Stimulated activated CD8-positive, alpha-beta memory T cell treated with anti-CD3 and anti-CD28 coated beads, Interleukin-4, amount 100 ng/mL, for 24 hours (primary cell): ENCODE data around the gene ROPN1B.
A peak's percentile ranks its signal among the peaks of the same experiment; 100 is the strongest.
"Not testable (repeated sequence)": the region's sequence is repeated elsewhere in the genome, so short reads cannot be mapped to it uniquely, and the experiment has no call there.

ENCODE experiments used
- DNase-seq: peaks from one replicate; pipeline ENCODE4 v3.0.0-alpha.2; 2020; ENCODE audit warnings: low read depth

ROPN1B gene

GRCh38 chr3:125958511-125959316, 10.3 kb upstream of the ROPN1B start:
- DNase-seq, result no peak

- no peak for DNase-seq
Measured at GRCh38 chr3:125959317-125960065, 9.5 kb upstream of the ROPN1B start.

- no peak for DNase-seq
Measured at GRCh38 chr3:125960066-125960424, 8.9 kb upstream of the ROPN1B start.

GRCh38 chr3:125960456-125961288, 8.3 kb upstream of the ROPN1B start:
- DNase-seq, result no peak

GRCh38 chr3:125961289-125961589, 7.7 kb upstream of the ROPN1B start:
- no peak for DNase-seq

GRCh38 chr3:125963834-125964233, 5.1 kb upstream of the ROPN1B start:
- not testable (repeated sequence) for DNase-seq

- DNase-seq, result no peak
Measured at GRCh38 chr3:125965505-125965904, 3.5 kb upstream of the ROPN1B start.

GRCh38 chr3:125967156-125967555, 1.8 kb upstream of the ROPN1B start:
- DNase-seq, result no peak

- not testable (repeated sequence) for DNase-seq
Measured at GRCh38 chr3:125968121-125968520, 857 bp upstream of the ROPN1B start.

- not testable (repeated sequence) for DNase-seq
Measured at GRCh38 chr3:125971997-125972944, 3.3 kb downstream of the ROPN1B start.

- DNase-seq, result not testable (repeated sequence)
Measured at GRCh38 chr3:125975245-125976002, 6.4 kb downstream of the ROPN1B start.

- not testable (repeated sequence) for DNase-seq
Measured at GRCh38 chr3:125976003-125976390, 7.0 kb downstream of the ROPN1B start.

- not testable (repeated sequence) for DNase-seq
Measured at GRCh38 chr3:125977104-125977503, 8.1 kb downstream of the ROPN1B start.

- not testable (repeated sequence) for DNase-seq
Measured at GRCh38 chr3:125984951-125985350, 16.0 kb downstream of the ROPN1B start.

- peak; percentile 47 for DNase-seq
Measured at GRCh38 chr3:125990253-125990970, 21.4 kb downstream of the ROPN1B start.

GRCh38 chr3:125996751-125997150, 27.8 kb downstream of the ROPN1B start:
- not testable (repeated sequence) for DNase-seq

- no peak for DNase-seq
Measured at GRCh38 chr3:126002189-126002588, 33.2 kb downstream of the ROPN1B start.

GRCh38 chr3:126003447-126004190, 34.6 kb downstream of the ROPN1B start:
- no peak for DNase-seq

GRCh38 chr3:126004217-126004616, 35.2 kb downstream of the ROPN1B start:
- no peak for DNase-seq
